Peyer's patch (tissue), 4 donors: ENCODE data around the gene RAD51B.

Source experiments
- POLR2A ChIP-seq, 2 donors: fragments of 450-650 bp; IDR thresholded peaks; one replicate each; pipeline ENCODE4 v1.5.1; 2017; ENCODE audit warnings: antibody characterized with exemption in 2 of 2, mild to moderate bottlenecking in 2 of 2, moderate library complexity in 2 of 2
- TF ChIP-seq, protein P1 (sequence below), 6 experiments: fragments of 450-650 bp in 4 of 6; fragments of 200-600 bp in 2 of 6; sonication (generic) in 1 of 6; IDR thresholded peaks; one replicate each; pipeline ENCODE4 v1.5.1; 2017 to 2019; ENCODE audit warnings: antibody characterized with exemption in 6 of 6, mild to moderate bottlenecking in 3 of 6, moderate library complexity in 1 of 6

- TF ChIP-seq POLR2A (IDR thresholded peaks at IDR 0.05) = no peak
- TF ChIP-seq, protein P1, sequence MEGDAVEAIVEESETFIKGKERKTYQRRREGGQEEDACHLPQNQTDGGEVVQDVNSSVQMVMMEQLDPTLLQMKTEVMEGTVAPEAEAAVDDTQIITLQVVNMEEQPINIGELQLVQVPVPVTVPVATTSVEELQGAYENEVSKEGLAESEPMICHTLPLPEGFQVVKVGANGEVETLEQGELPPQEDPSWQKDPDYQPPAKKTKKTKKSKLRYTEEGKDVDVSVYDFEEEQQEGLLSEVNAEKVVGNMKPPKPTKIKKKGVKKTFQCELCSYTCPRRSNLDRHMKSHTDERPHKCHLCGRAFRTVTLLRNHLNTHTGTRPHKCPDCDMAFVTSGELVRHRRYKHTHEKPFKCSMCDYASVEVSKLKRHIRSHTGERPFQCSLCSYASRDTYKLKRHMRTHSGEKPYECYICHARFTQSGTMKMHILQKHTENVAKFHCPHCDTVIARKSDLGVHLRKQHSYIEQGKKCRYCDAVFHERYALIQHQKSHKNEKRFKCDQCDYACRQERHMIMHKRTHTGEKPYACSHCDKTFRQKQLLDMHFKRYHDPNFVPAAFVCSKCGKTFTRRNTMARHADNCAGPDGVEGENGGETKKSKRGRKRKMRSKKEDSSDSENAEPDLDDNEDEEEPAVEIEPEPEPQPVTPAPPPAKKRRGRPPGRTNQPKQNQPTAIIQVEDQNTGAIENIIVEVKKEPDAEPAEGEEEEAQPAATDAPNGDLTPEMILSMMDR (IDR thresholded peaks at IDR 0.05) = no peak
These were observed 578.2 kb downstream of the RAD51B start for GRCh38 chr14:68397822-68398221.
